Measurements from ENCODE around the gene CAVIN1. TPM values are rescaled to one million over a fixed set of nuclear protein-coding genes. Genes with fewer than 3 reads are reported as not detected.
"Not testable (repeated sequence)": the region's sequence is repeated elsewhere in the genome, so short reads cannot be mapped to it uniquely, and the experiment has no call there.

CAVIN1 gene
- total RNA-seq, 1 donor from 2014 or later, result 1.1 TPM

- no peaks in the 10 kb centered on the region for H3K9me3 Mint-ChIP-seq (ENCODE audit: low read depth)
- no peak overlapping the region for H3K4me3 Mint-ChIP-seq (ENCODE audit: low read depth)
Observed at GRCh38 chr17:42421136-42421506, 1.9 kb downstream of the CAVIN1 start.

GRCh38 chr17:42417981-42418380 is 5.1 kb downstream of the CAVIN1 start:
- H3K27ac Mint-ChIP-seq; H3K4me1 Mint-ChIP-seq (ENCODE audit: low read depth); H3K36me3 Mint-ChIP-seq (ENCODE audit: insufficient read depth); H3K9me3 Mint-ChIP-seq (ENCODE audit: low read depth); DNase-seq (ENCODE audit: low spot score, unreplicated experiment); H3K4me3 Mint-ChIP-seq (ENCODE audit: low read depth): not testable (repeated sequence)
- peaks cover 44% of the 10 kb centered on the region for H3K27me3 Mint-ChIP-seq

More at GRCh38 chr17:42421136-42421506, 1.9 kb downstream of the CAVIN1 start:
- no peak overlapping the region for H3K27ac Mint-ChIP-seq
- no peak for DNase-seq (ENCODE audit: low spot score, unreplicated experiment)
- TF ChIP-seq, protein P1, sequence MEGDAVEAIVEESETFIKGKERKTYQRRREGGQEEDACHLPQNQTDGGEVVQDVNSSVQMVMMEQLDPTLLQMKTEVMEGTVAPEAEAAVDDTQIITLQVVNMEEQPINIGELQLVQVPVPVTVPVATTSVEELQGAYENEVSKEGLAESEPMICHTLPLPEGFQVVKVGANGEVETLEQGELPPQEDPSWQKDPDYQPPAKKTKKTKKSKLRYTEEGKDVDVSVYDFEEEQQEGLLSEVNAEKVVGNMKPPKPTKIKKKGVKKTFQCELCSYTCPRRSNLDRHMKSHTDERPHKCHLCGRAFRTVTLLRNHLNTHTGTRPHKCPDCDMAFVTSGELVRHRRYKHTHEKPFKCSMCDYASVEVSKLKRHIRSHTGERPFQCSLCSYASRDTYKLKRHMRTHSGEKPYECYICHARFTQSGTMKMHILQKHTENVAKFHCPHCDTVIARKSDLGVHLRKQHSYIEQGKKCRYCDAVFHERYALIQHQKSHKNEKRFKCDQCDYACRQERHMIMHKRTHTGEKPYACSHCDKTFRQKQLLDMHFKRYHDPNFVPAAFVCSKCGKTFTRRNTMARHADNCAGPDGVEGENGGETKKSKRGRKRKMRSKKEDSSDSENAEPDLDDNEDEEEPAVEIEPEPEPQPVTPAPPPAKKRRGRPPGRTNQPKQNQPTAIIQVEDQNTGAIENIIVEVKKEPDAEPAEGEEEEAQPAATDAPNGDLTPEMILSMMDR (IDR thresholded peaks at IDR 0.05; ENCODE audit: unreplicated experiment), result no peak
- H3K4me1 Mint-ChIP-seq (ENCODE audit: low read depth), result peaks cover 7% of the 10 kb centered on the region
- H3K27me3 Mint-ChIP-seq, result peaks cover 61% of the 10 kb centered on the region
- H3K36me3 Mint-ChIP-seq (ENCODE audit: insufficient read depth), result no peaks in the 10 kb centered on the region

DNA sequence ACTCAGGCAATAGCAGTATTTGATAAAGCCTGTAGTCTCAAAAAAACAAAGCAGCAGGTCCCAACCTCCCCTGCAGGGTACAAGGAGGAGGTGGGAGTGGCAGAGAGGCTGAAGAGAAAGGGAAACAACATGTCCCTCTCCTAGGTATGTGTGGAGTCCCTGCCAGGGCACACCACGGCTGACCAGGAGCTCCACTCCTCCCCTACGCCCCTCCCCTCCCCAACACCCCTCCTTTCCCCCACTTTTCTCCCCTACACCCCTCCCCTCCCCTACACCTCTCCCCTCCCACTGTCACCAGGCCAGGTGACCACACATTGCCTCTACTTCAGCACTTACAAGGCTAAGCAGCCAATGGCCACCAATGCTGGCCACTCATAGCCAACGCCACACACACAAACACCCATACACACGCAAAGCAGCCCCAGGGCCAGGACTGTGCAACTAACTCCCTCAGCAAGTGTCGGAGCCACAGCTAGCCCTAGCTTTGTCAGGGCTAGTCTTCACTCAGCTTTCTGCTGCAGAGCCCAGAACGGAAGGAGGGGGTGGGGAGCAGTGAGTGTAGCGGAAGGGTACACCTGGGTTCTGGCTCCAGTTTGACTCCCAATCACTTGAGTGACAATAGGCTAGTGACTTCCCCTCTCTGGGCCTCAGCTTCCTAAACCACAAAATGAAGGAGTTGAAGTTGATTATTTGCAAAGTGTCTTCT is 8.2 kb downstream of the CAVIN1 start:
- no peaks in the 10 kb centered on the region for H3K9me3 Mint-ChIP-seq (ENCODE audit: low read depth)
- no peak for DNase-seq (ENCODE audit: low spot score, unreplicated experiment)
- peaks cover 17% of the 10 kb centered on the region for H3K27me3 Mint-ChIP-seq
- no peak overlapping the region for H3K4me3 Mint-ChIP-seq (ENCODE audit: low read depth)
- TF ChIP-seq, protein P1 (IDR thresholded peaks at IDR 0.05; ENCODE audit: unreplicated experiment), result no peak
- H3K4me1 Mint-ChIP-seq (ENCODE audit: low read depth), result no peaks in the 10 kb centered on the region
- no peaks in the 10 kb centered on the region for H3K36me3 Mint-ChIP-seq (ENCODE audit: insufficient read depth)
- H3K27ac Mint-ChIP-seq, result no peak overlapping the region

GRCh38 chr17:42413464-42414040 is 9.5 kb downstream of the CAVIN1 start:
- TF ChIP-seq, protein P1 (IDR thresholded peaks at IDR 0.05; ENCODE audit: unreplicated experiment), result no peak
- no peaks in the 10 kb centered on the region for H3K4me1 Mint-ChIP-seq (ENCODE audit: low read depth)
- H3K27me3 Mint-ChIP-seq, result peaks cover 11% of the 10 kb centered on the region
- DNase-seq (ENCODE audit: low spot score, unreplicated experiment), result no peak
- no peak overlapping the region for H3K27ac Mint-ChIP-seq
- H3K4me3 Mint-ChIP-seq (ENCODE audit: low read depth), result no peak overlapping the region
- H3K36me3 Mint-ChIP-seq (ENCODE audit: insufficient read depth), result no peaks in the 10 kb centered on the region
- H3K9me3 Mint-ChIP-seq (ENCODE audit: low read depth), result no peaks in the 10 kb centered on the region

- Mint-ChIP-seq H3K27ac (no peak overlapping the region), H3K4me3 (ENCODE audit: low read depth) (no peak overlapping the region), H3K9me3 (ENCODE audit: low read depth) (no peaks in the 10 kb centered on the region), H3K36me3 (ENCODE audit: insufficient read depth) (no peaks in the 10 kb centered on the region), H3K4me1 (ENCODE audit: low read depth) (peaks cover 2% of the 10 kb centered on the region), H3K27me3 (peaks cover 13% of the 10 kb centered on the region)
- DNase-seq (ENCODE audit: low spot score, unreplicated experiment), result no peak
- TF ChIP-seq, protein P1 (IDR thresholded peaks at IDR 0.05; ENCODE audit: unreplicated experiment), result no peak
Observed at GRCh38 chr17:42411905-42412679, 11.0 kb downstream of the CAVIN1 start.

Data from progenitor cell of endocrine pancreas (in vitro differentiated cells).